ENCODE data around the gene ADRA2B.

Gene ADRA2B

DNA sequence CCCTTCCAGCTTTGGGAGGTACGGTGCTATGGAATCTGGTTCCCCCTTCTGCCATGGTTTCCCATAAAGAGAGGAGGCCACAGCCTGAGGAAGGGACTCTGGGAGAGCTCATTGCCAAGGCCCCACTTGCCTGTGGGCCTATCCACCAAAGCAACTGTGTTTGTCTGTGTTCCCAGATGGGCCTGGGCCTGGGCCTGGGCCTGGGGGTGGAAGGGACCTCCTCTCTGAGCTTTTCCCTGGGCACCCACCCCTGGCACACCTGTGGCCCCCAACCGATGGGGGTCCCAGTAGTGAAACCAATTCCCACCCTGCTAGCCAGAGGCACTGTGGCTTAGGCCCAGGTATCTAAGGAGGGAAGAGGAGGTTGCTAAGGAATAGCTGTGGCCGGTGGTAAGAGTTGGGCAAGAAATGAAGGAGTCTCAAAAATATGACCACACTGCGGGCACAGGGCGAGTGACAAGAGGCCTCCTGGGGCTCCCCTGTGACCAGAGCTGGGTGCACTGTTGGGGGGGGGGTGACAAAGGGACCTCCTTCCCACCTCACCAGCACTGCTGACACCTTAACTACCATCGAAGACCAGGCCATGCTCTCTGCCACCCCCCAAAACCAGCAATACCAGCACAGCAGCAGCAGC lies 33.8 kb upstream of the ADRA2B start:
- no peak for DNase-seq

- DNase-seq, result peak; percentile 98 to 99
These were observed 32.2 kb upstream of the ADRA2B start for GRCh38 chr2:96148410-96149217.

DNA sequence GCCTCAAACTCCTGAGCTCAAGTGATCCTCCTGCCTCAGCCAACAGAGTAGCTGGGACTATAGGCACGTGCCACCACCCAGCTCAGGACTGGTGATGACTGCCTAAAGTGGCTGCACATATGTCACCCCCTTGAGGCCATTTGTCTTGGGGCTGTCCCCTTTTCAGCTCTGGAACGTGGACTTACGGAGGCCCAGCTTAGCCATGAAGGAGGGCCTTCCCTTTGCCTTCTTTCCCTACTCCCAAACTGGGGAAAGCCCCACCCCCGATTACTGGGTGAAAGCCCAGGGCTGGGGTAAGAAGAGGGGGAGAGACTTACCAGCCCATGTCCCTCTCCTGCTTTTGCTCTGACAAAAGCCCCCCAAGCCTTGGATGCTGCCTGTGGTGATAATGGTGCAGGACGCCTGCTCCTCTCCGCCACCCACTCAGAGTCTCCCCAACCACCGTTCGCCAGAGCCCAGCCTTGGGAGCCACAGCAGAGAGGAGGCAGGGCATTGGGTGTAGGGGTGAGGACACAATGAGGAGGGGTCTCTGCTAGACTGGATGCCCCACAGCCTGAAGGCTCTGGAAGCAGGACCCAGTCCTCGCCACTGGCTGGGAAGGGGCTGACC lies 31.3 kb upstream of the ADRA2B start:
- peak; percentile 53 to 67 for DNase-seq

DNA sequence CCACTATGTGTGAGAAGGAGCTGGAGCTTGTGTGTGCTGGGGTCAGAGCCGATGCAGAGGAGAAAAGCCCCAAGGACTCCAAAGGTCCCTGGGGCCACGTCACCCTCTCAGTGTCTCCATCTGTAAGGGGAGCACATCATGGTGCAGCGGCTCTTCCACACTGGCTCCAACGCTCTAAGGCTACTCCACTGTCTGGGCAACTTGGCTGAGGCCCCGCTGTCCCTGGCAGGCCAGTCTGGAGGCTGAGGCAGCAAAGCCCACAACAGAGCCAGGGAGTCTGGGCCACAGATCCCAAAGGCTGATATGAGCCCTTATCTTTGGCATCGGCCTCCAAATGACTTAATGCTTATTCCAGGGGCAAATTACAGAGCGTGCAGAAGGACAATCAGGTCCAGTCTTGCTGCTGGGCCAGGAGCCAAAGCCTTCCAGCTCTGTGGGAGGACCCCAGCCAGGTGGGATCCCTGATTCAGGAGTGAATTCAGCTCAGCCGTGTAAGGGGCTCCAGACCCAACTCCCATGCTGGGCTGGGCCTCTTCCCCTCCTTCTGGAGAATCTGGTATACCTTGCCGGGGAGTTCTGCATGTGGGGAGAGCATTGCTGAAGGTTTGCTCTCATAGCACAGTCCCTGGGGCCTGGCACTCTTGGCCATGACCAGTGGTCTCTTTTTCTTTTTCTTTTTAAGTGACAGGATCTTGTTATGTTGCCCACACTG lies 30.7 kb upstream of the ADRA2B start:
- no peak for DNase-seq

- peak; percentile 92 to 95 for DNase-seq
These were observed 29.9 kb upstream of the ADRA2B start for GRCh38 chr2:96146153-96146880.

DNA sequence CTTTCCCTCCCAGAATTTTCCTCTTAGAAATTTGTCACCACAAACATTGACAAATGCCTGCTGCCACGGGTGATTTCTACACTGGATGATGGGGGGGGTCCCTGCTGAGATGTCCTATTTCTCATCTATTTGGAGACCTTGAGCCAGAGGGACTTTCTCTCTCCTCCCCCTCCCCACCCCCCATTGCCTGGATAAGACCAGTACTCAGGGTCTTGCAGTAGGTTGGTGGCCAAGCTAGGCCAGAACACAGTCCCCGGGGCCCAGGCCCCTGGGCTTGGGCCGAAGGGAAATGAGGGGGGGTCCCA lies 29.4 kb upstream of the ADRA2B start:
- DNase-seq, result no peak

- peak; percentile 93 for DNase-seq
These were observed 28.9 kb upstream of the ADRA2B start, which contains the start of gene DUSP2 for GRCh38 chr2:96145036-96145847. Gene DUSP2 (minus strand): TSS chr2:96145440. CDS start chr2:96145354, 86 bp downstream.

DNA sequence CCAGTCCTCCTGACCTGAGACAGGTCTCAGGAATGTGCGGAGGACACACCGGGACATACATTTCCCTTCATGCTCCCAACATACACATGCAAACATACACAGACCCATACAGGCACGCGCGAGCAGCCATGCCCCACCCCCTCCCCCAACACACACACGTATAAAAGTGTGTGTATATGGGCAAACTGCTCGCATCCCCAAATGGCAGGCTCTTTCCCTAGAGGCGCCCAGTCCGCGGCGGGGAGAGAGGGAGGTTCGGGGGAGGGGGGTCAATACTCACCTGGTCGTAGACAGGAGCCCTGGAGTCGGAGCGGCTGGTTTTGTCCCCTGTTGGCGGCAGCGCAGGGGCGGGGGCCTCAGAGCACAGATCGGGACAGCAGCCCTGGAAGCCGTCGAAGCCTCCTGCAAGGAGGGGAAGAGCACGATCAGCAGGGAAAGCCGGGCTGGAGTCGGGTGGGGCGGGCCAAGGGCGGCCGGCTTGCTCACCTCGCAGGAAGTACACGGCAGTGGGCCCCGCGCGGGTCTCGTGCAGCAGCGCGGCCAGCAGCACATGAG lies 28.2 kb upstream of the ADRA2B start:
- DNase-seq, result peak; percentile 52 to 55

- DNase-seq, result peak; percentile 42 to 56
These were observed 27.6 kb upstream of the ADRA2B start for GRCh38 chr2:96143848-96144480.

- peak; percentile 50 to 58 for DNase-seq
These were observed 27.0 kb upstream of the ADRA2B start for GRCh38 chr2:96143231-96143847.

- peak; percentile 88 to 91 for DNase-seq
These were observed 26.1 kb upstream of the ADRA2B start for GRCh38 chr2:96142217-96143113.

GRCh38 chr2:96141624-96141967 lies 25.2 kb upstream of the ADRA2B start:
- DNase-seq, result peak in 1 of 2 experiments; percentile 51

DNA sequence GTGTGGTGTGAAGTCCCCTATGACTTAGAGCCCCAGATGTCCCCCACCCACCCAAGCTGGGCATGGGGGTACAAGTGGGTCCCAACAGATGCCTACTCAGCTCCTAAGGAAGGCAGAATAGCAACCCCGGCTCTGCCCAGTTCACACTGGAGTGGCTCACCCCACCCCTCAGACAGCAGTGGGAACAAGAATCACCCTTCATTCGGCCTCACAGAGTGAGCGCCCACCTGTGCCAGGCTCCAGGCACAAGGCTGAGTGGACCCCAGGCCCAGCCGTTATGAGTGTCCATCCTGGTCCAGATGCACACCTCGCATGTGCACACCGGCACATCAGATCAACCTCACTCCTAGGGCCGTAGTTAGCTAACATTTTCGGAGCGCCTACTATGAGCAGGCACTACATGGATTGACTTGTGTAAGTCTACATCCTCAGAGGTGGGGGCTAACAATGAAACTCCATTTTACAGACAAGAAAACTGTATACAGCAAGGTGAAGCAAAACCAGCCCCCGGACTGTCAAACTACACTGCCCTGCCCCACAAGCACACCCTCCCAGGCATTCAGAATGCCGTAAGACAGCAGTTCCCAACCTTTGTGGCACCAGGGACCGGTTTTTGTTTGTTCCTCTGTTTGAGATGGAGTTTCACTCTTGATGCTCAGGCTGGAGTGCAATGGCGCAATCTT lies 24.7 kb upstream of the ADRA2B start:
- DNase-seq, result peak in 1 of 2 experiments; percentile 45

DNA sequence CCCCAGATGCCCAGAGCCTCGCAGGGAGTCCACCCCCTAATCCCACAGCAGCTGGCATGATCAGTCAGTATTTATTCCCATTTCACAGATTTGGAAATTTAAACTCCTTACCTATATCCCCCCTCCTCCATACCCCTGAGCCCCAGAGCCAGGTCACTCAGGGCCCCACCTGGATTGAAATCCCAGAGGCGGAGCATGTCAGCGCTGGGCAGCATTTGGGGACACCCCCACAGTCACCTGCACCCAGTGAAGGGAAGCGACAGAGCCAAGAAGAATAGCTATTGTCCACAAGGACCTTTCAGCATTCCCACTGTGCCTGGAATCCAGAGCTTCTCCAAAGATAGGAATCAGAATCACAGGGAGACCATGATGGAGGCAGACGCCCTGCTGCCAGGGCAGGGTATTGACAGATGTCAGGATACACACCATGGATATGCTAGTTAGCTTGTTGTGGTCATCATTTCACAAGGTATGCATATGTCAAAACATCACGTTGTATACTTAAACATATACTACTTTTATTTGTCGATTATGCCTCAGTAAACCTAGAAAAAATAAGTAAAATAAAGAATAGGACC lies 22.9 kb upstream of the ADRA2B start:
- no peak for DNase-seq

DNA sequence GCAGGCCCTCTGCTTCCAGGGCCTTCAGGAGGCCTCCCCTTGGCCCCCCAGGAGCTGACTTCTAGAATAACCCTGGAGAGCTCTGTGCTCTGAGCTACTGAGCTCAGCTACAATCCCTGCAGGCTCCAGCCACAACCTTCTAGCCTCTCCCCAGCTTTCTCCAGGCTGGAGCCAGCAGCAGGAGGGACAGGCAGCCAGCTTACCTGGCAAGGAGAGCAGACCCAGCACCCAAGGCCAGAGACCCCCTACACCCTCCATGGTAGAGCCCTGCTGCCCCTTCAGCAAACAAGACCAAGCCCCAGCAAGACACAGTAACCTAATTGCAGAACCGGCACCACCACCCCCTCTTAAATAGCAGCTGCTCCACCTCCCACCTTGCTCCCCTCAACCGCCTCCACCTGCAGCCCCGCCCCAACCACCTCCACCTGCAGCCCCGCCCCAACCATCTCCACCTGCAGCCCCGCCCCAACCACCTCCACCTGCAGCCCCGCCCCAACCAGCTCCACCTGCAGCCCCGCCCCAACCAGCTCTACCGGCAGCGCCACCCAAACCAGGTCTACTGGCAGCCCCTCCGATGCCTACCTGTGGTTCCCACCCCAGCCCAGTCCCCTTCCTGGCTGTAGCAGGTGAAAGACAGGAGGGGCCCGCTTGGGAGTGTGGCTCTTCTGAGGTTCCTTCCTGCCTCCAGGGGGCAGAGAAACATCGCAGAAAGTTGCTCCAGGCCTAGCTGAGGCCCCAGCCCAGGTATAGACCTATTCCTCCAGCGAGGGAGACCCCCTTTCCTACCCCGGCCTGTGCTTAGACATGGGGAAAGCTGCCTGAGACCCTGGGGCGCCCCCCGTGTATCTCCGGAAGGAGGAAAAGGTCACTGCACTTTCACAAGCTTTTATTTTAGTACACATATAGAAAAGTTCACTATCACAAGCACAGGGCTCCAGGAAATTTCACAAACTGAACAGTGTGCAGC lies 22.1 kb upstream of the ADRA2B start, which contains the start of gene ASTL:
ASTL (minus strand) TSS at position 324 of the 967 bp plus-strand sequence; CDS start at position 258, 66 bp downstream.
- DNase-seq, result peak; percentile 66 to 71

DNA sequence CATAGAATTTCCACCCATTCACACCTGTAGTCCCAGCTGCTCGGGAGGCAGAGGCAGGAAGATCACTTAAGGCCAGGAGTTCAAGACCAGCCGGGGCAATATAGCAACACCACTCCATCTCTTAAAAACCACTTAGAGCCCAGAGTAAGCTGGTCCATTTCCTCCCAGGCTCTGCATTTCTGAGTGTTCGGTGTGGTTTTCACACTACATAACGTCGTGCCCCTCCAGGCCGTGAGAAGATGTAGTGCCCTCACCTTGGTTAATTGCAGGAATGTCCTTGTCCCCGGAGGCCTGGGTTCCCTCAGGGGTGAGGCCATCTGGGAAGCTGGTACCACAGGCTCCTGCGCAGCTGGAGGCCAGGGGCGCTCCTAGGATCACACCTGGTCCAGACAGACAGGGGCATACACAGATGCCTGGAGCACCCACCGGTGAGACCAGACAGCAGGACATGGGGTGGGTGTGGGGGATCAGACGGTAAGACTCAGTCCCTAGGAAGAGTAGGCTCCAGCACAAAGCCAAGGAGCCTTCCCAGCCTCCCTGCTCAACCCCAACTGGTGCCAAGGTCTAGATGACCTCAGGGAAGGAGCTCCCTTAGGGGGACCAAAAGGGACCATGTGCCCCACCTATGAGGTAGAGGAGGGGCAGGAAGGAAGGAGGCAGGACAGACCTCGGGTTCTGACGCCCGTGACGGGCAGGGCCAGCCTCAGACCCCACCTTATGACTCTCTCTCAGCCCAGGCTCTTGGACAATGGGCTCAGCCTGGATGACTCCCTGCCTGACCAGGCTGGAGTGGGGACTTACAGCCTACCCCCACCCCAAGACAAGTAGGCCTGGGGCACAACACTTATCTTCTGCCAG lies 21.2 kb upstream of the ADRA2B start:
- DNase-seq, result no peak

All from activated CD4-positive, alpha-beta T cell treated with anti-CD3 and anti-CD28 coated beads, Interleukin-2, amount 50 U/mL, for 48 hours (primary cell).